SKM-1 treated with dmso at 0.1 percent for 144 hours (cell line): ENCODE measurements around the gene VSX1.
A peak's percentile ranks its signal among the peaks of the same experiment; 100 is the strongest.

Experiments used
- DNase-seq: peaks from one replicate; lab custom pipeline; 2025; ENCODE audit not compliant: unreplicated experiment; lab: John Stamatoyannopoulos, UW

Gene VSX1

DNA sequence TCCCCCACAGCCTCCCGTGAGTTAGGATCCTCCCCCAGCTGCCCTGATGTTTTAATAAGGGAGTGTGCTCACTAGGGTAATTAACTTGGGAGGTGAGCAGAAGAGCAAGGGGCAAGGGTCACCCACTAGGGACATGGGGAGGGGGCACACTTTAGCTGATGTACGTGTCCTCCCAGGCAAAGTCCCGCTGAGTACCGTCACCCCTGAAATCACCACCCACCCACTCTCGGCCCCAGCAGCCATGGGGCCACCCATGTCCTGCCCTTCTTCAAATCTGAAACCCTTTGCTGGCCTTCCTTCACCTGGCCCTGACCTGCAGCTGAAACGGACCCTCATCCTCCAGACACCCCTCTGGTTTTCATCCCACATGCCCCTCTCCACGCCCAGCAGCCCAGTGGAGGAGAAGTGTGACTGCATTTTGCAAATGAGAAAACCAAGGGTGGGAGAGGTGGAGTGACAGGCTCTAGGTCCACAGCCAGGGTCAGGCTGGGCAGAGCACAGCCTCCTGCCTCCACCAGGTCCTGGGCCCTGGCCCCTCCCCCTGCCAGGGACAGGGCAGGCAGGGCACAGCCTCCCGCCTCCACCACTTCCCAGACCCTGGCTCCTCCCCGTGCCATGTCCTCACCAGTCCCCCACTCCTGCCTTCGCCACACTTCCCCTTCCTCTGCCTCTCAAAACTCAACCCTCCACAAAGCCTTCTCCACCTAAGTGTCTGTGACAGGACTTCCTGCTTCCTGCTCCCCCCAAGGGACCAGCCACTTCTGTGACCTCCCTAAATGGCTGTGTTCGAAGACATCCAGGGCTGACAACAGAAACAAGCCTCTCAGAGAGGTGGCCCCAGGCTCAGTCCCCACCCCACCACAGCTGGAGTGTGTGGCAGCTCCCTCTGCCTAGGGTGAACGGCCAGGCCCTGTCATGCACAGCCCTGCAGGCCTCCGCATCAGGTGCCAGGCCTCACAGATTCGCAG is 39.1 kb downstream of the VSX1 start:
- DNase-seq: peak; percentile 89

GRCh38 chr20:25041813-25042530 is 40.0 kb downstream of the VSX1 start:
- no peak for DNase-seq

- DNase-seq: no peak
Observed at GRCh38 chr20:25040438-25040831, 41.5 kb downstream of the VSX1 start.

DNA sequence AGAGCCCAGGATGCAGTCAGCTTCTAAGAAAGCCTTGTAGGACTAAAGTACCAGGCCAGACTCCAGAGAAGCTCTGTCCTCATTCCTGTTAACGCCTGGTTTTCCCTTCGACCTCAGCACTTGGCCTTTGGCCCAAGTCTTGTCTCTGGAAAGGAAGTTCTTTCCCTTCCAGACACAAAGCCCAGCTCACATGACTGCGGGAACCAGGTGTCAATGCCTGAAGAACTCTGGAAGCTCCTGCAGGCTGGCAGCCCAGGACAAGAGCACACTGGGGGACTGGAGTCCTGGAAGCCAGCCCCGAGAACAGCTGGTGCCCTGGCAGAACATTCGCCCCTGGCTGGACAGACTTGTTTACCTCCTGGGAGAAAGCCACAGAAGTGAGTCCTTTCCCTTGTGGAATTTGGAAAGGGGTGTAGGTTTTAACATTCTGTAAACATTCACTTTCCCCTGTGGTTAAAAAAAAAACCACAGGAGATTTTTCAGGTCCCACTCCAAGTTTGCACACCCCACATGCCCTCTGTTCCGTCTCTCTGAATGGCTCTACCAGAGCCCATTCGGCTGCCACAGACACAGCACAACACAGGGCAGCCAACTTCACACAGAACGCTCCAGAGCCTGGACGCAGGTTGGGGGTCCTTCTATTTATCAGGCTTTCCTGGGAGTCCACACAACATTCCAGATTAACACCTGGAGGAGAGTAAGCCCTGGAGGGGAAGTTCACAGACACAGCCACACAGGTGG is 42.1 kb downstream of the VSX1 start:
- DNase-seq: no peak

GRCh38 chr20:25038591-25039015 is 43.3 kb downstream of the VSX1 start:
- DNase-seq: no peak

DNA sequence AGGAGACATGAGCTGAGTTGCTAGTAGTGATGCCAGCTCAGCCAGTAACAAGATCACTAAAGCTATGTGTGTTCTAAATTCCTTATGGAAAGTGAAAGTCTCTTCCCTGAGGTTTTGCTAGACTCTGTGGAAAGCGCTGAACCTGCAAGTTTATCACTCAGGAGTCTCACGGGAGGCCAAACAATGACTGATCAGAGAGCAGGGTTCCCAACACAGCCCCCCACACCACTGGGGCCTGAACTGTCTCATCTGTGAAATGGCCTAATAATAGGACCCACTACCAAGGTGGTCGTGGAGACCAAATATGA is 43.9 kb downstream of the VSX1 start:
- no peak for DNase-seq

- no peak for DNase-seq
Observed at GRCh38 chr20:25037288-25038102, 44.4 kb downstream of the VSX1 start.

DNA sequence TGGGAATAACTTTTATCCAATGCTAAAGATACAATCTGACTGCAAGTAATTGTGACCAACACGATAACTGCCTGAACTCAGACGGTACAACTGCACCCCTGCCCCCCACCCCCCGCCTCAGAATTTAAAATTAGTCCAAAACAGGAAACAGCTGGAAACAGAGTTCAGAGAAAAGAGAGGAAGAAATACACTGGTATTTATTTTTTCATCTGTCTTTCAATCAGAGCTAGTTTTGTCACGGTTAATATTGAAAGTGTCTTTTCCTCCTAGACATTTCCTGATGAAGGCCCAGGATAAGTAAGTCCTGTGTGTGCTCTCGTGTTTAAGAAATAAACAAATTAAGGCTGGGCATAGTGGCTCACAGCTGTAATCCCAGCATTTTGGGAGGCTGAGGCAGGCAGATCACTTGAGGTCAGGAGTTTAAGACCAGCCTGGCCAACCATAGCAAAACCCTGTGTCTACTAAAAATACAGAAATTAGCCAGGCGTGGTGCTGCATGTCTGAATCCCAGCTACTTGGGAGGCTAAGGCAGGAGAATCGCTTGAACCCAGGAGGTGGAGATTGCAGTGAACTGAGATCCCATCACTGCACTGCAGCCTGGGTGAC is 45.5 kb downstream of the VSX1 start:
- DNase-seq: no peak

DNA sequence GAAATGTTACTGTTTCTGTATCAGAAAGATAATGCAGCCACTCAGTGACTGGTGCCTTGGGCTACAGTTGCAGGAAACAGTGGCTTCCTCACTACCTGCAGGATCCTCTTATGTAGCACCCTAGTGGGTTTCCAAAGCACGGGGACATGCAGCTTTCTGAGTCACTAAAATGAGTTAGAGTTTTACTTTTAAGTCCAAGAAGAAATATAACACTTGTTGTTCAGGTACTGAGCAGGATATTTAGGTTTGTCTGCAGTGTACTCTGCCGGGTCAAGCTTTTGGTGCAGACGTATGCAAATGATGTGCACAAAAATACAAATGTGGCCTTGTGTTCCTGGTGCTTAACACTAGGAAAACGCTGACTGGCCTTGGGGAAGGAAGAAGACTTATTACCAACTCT is 46.0 kb downstream of the VSX1 start:
- no peak for DNase-seq

DNA sequence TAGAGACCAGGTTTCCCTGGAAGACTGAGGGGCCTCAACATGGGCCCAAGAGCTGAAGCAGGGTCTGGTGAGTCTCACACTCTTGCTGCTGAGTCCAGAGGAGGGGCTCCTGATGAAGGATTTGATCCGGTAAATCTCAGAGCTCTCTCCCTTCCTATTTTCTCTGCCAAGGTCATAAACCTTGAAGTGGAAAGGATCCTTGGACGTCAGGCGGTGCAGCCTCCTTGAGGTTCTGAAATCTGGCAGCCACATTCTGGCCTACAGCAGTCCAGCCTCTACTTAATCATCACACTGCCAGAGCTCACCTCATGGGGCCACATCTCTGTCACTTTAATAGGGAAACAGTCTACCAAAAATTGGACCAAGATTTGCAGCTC is 48.0 kb downstream of the VSX1 start:
- no peak for DNase-seq

- no peak for DNase-seq
Observed at GRCh38 chr20:25033265-25033923, 48.5 kb downstream of the VSX1 start.

- no peak for DNase-seq
Observed at GRCh38 chr20:25032478-25033264, 49.3 kb downstream of the VSX1 start.

DNA sequence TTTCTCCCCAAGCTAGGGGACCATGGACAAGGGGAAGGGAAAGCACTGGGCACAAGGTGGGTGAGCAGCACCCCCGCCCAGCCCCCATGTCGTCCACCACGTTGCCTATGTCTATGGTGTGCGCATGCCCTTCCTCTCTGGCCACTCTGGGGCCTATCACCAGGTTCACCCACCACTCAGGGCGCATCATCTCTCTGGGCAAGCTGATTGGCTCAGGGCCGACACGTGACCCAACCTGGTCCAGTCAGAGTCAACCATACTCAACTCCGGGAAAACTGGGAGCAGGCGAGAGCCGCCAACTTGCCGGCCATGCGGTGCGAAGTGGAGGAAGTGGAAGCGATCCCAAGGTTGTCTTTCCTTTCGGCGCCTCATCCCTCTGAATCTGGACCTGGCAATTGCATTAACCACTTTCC is 49.9 kb downstream of the VSX1 start:
- DNase-seq: no peak

- DNase-seq: no peak
Observed at GRCh38 chr20:25031241-25031640, 50.7 kb downstream of the VSX1 start.

- DNase-seq: no peak
Observed at GRCh38 chr20:25030649-25031207, 51.2 kb downstream of the VSX1 start.

DNA sequence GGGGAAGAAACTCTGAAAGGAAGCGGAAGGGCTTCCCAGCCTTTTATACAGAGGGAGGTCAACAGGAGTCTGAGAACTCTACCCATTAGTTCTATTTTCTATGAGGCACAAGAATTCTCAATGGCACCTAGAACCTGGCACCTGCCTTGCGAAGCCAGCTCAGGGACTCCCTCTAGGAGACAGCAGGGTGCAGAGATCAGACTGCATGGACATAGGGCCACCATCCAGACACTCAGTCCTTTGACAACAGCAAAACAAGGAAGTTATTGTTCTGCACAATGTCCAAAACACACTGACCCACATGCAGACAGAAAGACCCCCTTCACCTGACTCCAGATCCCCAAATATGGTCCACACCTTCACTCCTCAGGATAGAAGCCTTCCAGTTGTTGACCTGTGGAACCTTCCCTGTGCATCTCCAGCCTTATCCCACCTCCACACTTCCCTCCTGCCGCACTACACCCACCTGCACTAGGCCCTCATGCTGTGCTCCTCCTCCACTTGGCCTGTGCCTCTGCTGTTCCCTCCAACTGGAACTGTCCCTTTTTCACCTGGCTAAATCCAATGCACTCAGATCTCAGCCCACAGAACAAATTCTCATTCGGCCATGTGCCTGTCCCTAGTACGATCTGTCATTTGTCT is 51.8 kb downstream of the VSX1 start:
- no peak for DNase-seq

GRCh38 chr20:25025986-25026605 is 55.8 kb downstream of the VSX1 start:
- DNase-seq: no peak
